LNCAP (cell line): Measurements from ENCODE around the gene ATP5F1B.

Experiments
- CTCF ChIP-seq: fragments of 450-650 bp; IDR thresholded peaks from 2 replicates; pipeline ENCODE4 v1.5.1; 2017; ENCODE audit warnings: mild to moderate bottlenecking

Gene ATP5F1B

GRCh38 chr12:56589783-56590182 is 56.0 kb downstream of the ATP5F1B start:
- no peak for TF ChIP-seq CTCF
